ENCODE data around the gene CHKA.

DNA sequence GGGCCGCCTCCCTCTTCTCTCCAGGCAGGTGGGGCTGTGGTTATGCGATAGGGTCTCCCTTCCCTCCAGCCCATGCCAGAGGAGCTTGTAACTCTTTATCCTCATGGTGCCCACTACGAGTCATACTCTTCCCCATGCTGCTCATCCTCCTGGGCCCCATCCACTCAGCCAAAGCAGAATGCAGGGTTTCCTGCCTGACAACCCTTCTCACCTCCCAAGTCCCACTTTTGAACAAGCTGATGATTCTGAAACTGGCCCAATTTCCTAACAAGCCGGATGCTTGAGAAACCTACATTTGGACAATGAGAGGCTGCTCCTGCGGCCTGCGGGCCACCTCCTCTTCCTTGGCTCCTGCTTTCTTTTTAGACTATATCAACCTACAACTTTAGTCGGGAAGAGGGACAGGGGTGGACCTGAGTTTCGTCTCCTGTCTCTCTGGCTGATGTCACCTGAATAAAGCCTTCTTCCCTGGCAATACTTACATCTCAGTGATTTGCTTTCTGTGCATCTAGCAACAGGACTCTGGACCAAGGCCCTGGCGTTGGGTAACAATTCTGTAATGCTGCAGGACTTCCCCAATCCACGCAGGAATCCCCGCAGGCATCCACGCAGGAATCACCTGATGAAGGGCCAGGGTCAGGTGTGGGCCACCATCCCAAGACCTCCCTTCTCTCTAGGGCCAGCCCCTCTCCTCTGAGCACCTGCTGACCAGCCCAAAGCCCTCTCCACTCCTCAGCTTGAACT, 92.2 kb downstream of the CHKA start:
- TF ChIP-seq TAF1 (IDR thresholded peaks at IDR 0.05; ENCODE audit: borderline replicate concordance, insufficient read depth, low read length) (no peak), SIN3A (IDR thresholded peaks at IDR 0.05; ENCODE audit: borderline replicate concordance, insufficient read depth, low read length) (no peak)
- TF ChIP-seq, protein P1, sequence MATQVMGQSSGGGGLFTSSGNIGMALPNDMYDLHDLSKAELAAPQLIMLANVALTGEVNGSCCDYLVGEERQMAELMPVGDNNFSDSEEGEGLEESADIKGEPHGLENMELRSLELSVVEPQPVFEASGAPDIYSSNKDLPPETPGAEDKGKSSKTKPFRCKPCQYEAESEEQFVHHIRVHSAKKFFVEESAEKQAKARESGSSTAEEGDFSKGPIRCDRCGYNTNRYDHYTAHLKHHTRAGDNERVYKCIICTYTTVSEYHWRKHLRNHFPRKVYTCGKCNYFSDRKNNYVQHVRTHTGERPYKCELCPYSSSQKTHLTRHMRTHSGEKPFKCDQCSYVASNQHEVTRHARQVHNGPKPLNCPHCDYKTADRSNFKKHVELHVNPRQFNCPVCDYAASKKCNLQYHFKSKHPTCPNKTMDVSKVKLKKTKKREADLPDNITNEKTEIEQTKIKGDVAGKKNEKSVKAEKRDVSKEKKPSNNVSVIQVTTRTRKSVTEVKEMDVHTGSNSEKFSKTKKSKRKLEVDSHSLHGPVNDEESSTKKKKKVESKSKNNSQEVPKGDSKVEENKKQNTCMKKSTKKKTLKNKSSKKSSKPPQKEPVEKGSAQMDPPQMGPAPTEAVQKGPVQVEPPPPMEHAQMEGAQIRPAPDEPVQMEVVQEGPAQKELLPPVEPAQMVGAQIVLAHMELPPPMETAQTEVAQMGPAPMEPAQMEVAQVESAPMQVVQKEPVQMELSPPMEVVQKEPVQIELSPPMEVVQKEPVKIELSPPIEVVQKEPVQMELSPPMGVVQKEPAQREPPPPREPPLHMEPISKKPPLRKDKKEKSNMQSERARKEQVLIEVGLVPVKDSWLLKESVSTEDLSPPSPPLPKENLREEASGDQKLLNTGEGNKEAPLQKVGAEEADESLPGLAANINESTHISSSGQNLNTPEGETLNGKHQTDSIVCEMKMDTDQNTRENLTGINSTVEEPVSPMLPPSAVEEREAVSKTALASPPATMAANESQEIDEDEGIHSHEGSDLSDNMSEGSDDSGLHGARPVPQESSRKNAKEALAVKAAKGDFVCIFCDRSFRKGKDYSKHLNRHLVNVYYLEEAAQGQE (IDR thresholded peaks at IDR 0.05; ENCODE audit: insufficient read depth in 1 of 2, low read depth in 2 of 2, low read length in 2 of 2) = no peak
